ENCODE measurements around the gene E2F8.
"Not testable (repeated sequence)": the region's sequence is repeated elsewhere in the genome, so short reads cannot be mapped to it uniquely, and the experiment has no call there.

Gene E2F8, protein sequence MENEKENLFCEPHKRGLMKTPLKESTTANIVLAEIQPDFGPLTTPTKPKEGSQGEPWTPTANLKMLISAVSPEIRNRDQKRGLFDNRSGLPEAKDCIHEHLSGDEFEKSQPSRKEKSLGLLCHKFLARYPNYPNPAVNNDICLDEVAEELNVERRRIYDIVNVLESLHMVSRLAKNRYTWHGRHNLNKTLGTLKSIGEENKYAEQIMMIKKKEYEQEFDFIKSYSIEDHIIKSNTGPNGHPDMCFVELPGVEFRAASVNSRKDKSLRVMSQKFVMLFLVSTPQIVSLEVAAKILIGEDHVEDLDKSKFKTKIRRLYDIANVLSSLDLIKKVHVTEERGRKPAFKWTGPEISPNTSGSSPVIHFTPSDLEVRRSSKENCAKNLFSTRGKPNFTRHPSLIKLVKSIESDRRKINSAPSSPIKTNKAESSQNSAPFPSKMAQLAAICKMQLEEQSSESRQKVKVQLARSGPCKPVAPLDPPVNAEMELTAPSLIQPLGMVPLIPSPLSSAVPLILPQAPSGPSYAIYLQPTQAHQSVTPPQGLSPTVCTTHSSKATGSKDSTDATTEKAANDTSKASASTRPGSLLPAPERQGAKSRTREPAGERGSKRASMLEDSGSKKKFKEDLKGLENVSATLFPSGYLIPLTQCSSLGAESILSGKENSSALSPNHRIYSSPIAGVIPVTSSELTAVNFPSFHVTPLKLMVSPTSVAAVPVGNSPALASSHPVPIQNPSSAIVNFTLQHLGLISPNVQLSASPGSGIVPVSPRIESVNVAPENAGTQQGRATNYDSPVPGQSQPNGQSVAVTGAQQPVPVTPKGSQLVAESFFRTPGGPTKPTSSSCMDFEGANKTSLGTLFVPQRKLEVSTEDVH

DNA sequence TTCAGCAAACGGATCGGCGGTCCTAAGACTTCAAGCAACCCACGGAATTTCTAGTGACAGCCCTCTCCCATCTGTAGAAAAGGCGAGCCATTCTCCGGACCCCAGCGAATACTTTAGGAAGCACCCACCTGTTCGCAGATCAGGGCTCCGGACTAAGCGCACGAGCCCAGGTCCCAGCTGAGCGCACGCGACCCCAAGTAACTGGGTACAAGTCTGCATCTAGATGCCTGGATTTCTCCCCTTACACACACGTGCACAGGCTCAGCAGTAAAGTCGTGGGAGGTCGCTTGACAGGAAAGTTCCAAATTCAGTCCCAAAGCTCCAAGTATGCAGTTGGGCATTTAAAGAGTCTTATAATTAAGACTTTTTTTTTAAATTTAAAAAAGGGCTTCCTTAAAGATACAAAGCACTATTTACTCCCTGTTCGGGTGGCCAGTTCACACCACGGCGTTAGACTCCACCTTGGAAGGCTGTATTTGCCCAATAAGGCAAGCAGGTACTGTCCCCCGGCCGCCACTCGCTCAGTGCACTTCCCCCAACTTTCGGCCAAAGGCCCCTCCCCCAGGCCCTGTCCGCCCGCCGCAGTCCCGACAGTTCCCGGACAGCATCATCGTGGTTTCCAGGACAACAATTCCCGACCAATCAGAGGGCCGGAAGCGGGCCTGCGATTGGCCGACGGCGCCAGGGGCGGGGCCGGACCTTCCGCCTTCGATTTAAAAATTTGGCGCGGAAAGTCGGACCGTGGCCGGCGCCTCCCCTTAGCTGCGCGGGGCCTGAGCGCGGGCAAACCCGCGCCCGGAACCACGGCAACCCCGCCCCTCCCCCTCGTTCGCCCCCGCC lies at the start of gene E2F8:
TSS of gene E2F8 (minus strand) at position 526 of the 840 bp plus-strand sequence. CDS start 824 bp downstream, outside the sequence.
- FAIRE-seq = no peak

DNA sequence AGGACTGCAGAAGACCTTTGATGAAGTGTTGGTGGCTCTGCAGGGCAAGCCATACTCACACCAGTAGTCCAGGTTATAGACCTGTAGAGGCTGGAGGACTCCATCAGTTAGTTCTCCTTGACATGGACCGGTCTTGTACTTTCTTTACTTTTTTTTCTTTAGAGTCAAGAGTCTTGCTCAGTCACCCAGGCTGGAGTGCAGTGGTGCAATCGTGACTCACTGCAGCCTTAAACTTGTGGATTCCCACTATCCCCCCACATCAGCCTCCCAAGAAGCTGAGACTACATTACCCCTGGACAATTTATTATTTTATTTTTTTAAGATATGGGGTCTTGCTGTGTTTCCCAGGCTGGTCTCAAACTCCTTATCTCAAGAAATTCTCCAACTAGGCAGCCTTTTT lies 49.6 kb upstream of the E2F8 start:
- FAIRE-seq = no peak

DNA sequence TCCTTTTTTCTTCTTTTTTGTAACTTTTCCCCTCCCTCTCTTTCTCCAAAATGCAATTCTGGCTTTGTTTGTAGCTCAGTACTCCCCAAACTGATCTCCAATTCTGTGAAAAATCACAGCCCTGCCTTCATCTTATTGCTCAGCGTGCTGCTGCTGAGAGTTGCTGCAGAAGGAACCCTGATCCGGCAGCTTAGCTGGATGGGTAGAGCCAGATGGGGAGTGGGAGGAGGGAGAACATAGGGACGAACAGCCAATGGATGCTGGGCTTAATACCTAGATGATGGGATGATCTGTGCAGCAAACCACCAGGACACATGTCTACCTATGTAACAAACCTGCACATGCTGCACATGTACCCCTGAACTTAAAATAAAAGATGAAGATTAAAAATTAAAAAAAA lies 47.5 kb upstream of the E2F8 start:
- FAIRE-seq = no peak

DNA sequence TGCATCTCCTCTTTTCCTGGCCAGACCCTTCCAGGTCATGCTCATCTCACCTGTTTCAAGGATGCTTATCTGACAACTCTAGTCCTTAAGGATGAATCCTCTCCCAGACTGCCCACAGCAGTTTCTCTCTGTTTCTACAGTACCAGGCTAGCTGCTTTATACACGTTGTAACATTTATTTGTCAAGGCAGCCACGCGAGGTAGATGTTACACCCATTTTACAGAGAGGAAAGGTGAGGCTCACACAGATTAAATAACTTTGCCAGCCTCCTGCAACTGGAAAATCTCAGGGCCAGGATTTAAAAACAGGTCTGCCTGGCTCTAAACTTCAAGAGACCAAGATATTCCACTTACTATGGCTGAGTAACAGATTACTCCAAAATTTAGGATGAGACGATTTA lies 45.7 kb upstream of the E2F8 start:
- no peak for FAIRE-seq

DNA sequence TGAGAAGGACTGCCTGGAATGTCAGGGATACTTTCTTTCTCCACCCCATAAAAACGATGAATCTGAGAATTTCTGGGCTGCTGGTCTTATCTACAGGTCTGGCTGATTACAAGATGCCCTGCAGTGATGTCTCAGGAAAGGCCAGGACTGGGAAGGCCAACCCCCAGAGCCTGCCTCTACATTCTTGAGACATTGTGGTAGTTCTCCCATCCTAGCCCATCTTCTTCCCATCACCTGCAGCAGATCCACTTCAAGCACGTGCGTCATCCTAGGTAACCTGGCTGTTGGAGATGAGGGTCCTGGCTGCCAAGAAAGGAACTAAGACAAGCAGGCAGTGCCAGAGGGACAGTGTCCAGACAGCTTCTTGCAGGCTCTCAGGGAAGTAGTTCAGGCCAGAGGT lies 44.1 kb upstream of the E2F8 start:
- FAIRE-seq = no peak

DNA sequence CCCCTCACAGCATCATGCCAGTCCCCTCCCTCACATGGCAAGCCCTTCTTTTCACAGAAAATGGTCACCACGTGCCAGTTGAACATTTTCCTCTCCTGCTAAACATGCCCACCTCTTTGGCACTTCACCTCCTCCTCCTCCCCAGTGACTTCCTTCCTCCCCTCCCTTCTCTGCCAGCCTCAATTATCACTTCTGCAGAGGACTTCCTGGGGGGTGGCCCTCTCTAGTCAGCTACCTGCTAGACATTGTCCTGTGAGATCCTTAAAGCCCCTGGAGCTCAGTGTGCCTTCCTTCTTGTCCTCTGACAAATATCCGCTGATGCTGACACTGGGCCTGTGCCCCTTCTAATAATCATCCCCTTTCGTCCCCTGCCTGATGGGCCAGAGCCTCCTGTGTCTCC lies 43.2 kb upstream of the E2F8 start:
- FAIRE-seq = no peak

DNA sequence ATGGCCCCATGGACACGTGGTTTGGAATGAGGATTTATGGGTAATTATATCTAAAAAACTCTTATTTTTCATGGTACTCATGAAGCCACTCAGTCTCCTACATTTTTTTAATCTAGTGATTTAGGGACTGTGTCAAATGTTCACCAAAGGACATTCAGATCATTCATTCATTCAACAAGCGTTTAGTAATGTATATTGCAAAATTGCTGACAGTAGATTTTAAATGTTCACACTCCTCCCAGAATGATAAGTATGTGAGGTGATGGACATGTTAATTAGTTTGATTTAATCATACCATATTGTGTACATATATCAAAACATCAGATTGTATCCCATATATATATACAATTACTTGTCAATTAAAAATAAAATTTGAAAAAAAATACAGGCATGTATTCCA lies 40.8 kb upstream of the E2F8 start:
- FAIRE-seq = no peak

DNA sequence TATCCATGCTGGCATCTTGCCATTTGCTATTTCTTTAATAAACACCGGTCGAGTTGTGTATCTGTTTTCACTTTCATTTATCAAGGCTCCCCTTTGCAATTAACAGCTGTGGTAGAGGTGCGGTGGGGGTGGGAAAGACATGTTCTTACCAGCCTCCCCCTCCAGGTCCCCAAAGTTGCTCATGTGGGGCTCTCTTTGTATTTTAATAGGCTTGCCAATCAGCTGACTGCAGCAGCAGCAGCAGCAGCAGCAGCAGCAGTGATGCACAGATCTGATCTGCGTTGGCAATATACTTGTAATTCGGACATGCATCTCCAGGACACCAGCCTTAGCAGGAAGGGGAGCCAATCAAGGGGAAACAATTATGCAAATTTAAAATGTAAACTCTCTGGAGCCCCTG lies 40.3 kb upstream of the E2F8 start:
- FAIRE-seq = no peak

DNA sequence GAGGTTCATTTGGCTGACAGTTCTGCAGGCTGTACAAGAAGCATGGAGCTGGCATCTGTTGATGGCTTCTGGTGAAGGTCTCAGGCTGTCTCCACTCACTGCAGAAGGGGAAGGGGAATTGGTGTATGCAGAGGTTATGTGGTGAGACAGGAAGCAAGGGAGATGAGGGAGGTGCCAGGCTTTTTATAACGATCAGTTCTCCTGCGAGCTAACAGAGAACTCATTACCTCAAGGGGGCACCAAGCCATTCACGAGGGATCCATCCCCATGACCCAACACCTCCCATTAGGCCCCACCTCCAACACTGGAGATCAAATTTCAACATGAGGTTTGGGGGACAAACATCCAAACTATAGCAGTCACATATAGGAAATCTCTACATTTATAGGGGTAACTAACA lies 38.7 kb upstream of the E2F8 start:
- FAIRE-seq = no peak

DNA sequence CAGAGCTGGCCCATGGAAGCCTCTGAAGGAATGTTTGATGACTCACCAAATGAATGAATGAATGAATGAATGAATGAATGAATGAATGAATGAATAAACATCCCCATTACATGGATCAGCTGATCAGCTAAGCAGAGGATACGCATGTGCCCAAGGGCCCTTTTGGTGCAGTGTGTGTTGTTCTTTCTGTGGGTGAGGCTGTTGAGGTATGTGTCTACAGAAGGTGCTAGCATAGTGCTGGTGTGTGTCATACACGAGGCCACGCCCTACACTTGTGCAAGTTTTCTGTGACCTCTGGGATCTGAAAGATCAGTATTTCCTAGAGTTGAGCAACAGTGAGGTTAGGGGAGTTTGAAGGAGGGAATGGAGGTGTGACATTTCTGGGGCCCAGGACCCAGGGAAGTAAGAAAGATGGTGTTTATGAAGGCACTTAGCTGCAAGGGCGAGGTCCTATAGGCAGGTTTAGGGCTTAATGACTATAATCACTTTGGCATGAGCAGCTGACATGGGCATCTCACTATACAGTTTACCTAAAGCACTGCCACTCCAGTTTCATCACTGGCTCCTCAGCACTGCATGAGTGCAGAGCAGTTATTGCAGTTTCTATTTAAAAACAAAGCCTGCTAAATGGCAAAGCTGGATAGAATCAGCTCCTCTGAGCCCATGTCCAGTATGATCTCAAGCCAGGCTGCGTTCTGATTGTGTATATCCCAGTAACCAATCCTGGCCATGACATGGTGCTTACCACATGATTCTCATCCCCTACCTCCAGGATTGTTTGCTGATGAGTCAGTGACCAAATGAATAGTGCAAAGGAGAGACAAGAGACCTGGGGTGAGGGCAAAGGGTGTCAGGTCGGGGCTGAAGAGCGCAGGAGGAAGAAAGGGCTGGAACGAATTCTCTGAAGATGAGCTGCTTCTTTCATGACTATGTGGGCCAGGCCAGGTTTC lies 36.4 kb upstream of the E2F8 start:
- FAIRE-seq = no peak

DNA sequence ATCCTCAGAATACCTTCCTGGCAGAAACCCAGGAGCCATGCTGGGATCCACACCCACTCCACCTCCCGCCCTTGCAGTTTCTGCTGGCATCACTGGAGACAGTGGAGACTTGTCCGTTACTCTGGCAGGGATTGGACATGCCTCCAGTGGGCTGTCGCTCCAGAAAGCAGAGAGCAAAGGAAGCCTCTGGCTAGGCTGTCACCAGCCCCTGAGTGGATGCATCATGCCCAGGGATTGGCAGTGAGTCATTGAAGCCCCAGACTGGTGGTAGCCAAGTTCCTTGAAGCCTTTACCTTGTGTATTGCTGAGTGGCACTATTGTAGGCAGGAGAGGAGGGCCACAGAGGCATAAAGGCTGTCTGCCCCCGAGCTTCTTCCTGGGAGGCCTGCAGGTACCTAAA lies 34.8 kb upstream of the E2F8 start:
- FAIRE-seq = no peak

DNA sequence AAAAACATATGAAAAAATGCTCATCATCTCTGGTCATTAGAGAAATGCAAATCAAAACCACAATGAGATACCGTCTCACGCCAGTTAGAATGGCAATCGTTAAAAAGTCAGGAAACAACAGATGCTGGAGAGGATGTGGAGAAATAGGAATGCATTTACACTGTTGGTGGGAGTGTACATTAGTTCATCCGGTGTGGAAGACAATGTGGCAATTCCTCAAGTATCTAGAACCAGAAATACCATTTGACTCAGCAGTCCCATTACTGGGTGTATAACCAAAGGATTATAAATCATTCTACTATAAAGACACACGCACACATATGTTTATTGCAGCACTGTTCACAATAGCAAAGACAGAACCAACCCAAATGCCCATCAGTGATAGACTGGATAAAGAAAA lies 32.5 kb upstream of the E2F8 start:
- not testable (repeated sequence) for FAIRE-seq

DNA sequence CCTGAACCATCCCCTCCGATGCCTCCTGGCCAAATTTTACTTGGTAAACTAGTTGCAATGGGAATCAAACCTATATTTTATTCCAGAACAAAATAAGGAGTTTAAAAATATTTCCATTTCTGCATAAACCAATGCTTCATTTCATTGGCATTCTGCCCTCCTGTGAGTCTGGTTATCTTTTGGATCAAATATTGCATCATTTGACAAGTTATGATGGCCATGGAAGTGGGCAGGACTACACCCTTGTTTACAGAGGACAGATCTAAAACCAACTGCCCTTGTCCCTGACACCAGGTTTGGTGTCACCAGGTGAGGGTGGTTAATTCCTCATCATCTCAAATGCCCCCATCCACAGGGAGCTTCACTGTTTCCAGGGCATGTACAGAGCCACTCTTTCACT lies 28.2 kb upstream of the E2F8 start:
- FAIRE-seq = no peak

DNA sequence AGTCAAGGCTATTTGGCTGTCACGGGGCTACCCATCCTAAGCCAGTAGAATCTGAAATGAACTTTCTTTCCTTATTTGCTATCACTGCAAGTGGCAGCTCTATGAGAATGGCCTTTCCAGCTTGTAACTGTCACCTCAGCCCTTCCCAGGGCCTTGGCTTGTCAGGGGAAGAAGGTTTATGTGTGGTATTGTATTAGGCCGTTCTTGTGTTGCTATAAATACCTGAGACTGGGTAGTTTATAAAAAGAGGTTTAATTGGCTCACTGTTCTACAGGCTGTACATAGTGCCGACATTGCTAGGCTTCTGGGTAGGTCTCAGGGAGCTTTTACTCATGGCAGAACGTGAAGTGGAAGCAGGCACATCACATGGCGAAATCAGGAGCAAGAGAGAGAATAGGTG lies 26.8 kb upstream of the E2F8 start:
- no peak for FAIRE-seq

DNA sequence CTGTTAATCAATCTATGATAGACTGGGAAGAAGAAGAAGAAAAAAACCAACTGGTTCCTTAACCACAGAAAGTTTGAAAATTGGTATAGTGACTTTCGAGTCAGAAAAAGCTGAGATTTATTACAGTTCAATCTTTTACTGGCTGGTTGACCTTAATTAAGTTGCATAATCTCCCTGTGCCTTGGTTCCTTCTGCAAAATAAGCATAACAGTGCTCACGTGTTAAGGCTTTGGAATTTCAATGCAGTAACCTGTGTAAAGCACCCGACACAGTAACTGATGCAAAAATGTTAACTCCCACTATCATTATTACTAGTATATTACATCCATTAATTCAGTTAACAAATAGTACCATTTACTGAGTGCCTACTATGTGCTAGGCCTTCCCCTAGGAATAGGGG lies 22.6 kb upstream of the E2F8 start:
- no peak for FAIRE-seq

DNA sequence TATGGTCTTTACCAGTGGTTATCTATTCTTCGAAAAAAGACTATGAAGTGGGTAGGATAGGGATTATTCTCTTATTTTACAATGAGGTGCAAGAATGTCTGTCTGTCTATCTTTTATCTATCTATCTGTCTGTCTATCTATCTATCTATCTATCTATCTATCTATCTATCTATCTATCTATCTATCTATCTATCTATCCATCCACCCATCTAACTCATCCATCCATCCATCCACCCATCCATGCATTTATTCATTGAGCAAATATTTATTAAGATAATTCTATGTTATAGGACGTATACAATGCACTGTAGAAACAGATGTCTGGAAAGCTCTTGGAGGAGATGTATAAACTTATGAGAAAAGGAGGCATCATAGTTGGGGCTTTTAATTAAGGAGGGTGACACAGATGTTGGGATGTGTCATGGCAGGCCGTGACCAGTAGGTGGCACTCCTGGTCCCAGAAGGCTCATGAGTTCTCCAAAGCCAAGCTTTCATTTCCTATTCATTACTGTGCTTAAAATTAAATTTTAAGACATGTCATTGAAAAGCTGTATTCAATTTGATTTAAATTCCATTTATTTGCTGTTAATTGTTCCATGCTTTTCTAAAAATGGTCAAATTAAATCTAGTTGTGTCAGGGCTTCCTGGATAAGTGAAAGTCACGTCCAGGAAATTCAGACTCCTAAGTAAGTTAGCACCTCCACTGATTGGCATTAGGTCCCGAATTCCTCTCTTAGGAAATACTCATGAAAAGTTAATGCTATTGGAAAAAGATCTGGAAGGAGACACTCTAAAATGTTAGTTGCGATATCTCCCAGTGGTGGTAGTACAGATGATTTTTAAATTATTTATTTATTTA lies 19.0 kb upstream of the E2F8 start:
- peak; percentile 95 for FAIRE-seq

DNA sequence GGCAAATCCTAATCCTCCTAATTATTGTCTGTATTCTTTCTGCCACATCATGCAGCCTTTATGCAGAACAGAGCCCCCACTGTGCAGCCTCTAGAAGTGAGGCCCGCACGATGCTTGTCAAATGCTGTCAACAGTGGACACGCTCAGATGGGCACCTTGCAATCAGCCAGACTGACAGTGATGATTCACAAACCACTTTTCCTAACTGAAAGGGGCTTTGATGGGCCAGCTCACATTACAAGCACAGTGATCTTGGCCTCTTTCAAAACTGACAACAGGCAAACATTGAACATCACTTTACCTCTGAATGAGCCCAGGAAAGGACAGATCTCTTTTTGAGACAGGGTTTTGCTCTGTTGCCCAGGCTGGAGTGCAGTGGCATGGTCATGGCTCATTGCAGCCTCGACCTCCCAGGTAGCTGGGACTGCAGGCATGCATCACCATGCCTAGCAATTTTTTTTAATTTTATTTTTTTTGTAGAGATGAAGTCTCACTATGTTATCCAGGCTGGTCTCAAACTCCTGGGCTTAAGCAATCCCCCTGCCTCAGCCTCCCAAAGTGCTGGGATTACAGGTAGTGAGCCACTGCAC lies 18.0 kb upstream of the E2F8 start:
- FAIRE-seq = no peak

DNA sequence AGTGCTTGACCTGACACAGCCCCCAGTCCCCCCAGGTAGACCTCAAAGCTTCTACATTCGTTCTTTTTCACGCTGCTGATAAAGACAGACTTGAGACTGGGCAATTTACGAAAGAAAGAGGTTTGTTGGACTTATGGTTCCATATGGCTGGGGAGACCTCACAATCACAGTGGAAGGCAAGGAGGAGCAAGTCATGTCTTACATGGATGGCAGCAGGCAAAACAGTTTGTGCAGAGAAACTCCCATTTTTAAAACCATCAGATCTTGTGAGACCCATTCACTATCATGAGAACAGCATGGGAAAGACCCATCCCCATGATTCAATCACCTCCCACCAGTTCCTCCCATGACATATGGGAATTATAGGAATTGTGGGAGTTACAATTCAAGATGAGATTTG lies 13.7 kb upstream of the E2F8 start:
- not testable (repeated sequence) for FAIRE-seq

DNA sequence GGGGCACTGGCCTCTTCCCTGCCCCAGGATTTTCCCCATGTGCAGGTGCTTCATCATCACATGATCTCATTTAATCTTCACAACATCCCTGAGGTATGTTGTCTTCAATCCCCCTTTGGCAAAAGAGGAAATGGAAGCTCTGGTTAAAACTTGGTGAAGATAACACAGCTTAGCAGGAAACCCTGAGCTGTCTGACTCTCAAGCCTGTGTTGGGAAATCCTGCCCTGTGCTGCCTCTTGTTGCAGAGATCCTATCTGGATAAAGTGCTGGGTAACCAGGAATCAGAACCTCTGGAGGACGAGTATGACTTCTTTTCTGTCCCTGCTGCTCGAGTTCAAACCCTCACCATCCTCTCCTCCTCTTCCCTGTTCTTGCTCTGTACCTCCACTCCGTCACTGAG lies 13.1 kb upstream of the E2F8 start:
- FAIRE-seq = no peak

DNA sequence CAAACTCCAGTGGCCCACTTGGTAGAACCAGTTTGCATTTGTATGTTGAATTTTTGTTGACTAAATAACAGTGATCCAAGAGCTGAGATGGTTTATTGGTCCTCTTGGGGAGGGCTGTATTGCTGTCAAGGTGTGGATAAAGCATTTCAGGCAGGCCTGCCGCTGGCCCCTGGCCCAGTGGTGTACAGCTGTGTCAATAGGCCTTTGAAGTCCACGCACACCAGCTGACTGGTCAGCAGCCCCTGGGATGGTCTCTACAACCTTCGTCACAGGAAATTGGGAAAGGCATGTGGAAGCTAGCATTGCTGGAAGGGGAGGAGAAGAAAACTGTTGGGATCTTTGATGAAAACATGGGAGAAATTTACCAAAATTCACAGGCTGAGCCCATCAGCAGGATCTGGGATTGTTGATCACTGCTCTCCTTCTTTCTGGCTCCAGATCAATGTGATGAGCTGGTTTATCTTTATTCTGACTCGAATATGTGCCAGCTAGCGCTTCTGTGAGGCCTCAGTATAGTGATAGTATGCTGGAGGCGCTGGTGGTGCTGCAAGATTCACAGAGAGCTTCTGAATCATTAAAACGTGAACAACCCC lies 12.5 kb upstream of the E2F8 start:
- FAIRE-seq = no peak

Data from islet of Langerhans (tissue), 1 donor.